Ramos (cell line): Measurements from ENCODE around the gene ZBTB5.
"Not testable (repeated sequence)": the region's sequence is repeated elsewhere in the genome, so short reads cannot be mapped to it uniquely, and the experiment has no call there.

ENCODE experiments used
- in situ Hi-C: fragments of 300-500 bp; cut with MboI; formaldehyde crosslinking; loops from one replicate; pipeline ENCODE4 v1.14.3; 2022; ENCODE audit warnings: low sequenced_read_pairs; ENCODE audit not compliant: unreplicated experiment

The ZBTB5 gene

GRCh38 chr9:37486616-37487548 lies 21.6 kb upstream of the ZBTB5 start:
- in situ Hi-C loops, result loop anchor here (10.0 kb wide), 1 partner anchor 108 kb away; the partner anchor contains the start of gene TOMM5

GRCh38 chr9:37486256-37486615 lies 21.0 kb upstream of the ZBTB5 start:
- in situ Hi-C loops, result loop anchor here (10.0 kb wide), 1 partner anchor 109 kb away; the partner anchor contains the start of gene TOMM5

GRCh38 chr9:37485389-37486255 lies 20.4 kb upstream of the ZBTB5 start, which contains the start of gene POLR1E:
TSS of gene POLR1E (plus strand) at chr9:37485948. CDS start at chr9:37486048, 100 bp downstream.
- in situ Hi-C loops, result loop anchor here (10.0 kb wide), 1 partner anchor 109 kb away; the partner anchor contains the start of gene TOMM5

GRCh38 chr9:37480759-37481158 lies 15.5 kb upstream of the ZBTB5 start:
- in situ Hi-C loops, result loop anchor here (10.0 kb wide), 1 partner anchor 114 kb away; the partner anchor contains the start of gene TOMM5

- in situ Hi-C loops, result loop anchor here (10.0 kb wide), 1 partner anchor 427 kb away; the partner anchor contains the start of gene SLC25A51
These were observed 12.9 kb upstream of the ZBTB5 start for GRCh38 chr9:37477987-37478619.

GRCh38 chr9:37477443-37477842 lies 12.2 kb upstream of the ZBTB5 start:
- in situ Hi-C loops, result loop anchor here (10.0 kb wide), 1 partner anchor 427 kb away; the partner anchor contains the start of gene SLC25A51

- in situ Hi-C loops, result loop anchor here (10.0 kb wide), 1 partner anchor 428 kb away; the partner anchor contains the start of gene SLC25A51
These were observed 11.7 kb upstream of the ZBTB5 start for GRCh38 chr9:37476930-37477329.

GRCh38 chr9:37474438-37474837 lies 9.2 kb upstream of the ZBTB5 start:
- in situ Hi-C loops, result loop anchor here (10.0 kb wide), 1 partner anchor 430 kb away; the partner anchor contains the start of gene SLC25A51

- in situ Hi-C loops, result loop anchor here (10.0 kb wide), 1 partner anchor 431 kb away; the partner anchor contains the start of gene SLC25A51
These were observed 8.7 kb upstream of the ZBTB5 start for GRCh38 chr9:37473982-37474381.

GRCh38 chr9:37471942-37472684 lies 6.9 kb upstream of the ZBTB5 start:
- in situ Hi-C loops, result loop anchor here (10.0 kb wide), 1 partner anchor 433 kb away; the partner anchor contains the start of gene SLC25A51

- in situ Hi-C loops, result no loop called here
These were observed 3.4 kb upstream of the ZBTB5 start for GRCh38 chr9:37468620-37469019.

- in situ Hi-C loops, result not testable (repeated sequence)
These were observed 2.3 kb upstream of the ZBTB5 start for GRCh38 chr9:37467530-37467929.

GRCh38 chr9:37466037-37466709 lies 923 bp upstream of the ZBTB5 start:
- in situ Hi-C loops, result no loop called here

GRCh38 chr9:37464426-37465248 lies 613 bp downstream of the ZBTB5 start:
- in situ Hi-C loops, result no loop called here

- in situ Hi-C loops, result no loop called here
These were observed 1.2 kb downstream of the ZBTB5 start for GRCh38 chr9:37464006-37464405.

- in situ Hi-C loops, result no loop called here
These were observed 8.4 kb downstream of the ZBTB5 start for GRCh38 chr9:37456817-37457216.

- in situ Hi-C loops, result no loop called here
These were observed 9.2 kb downstream of the ZBTB5 start for GRCh38 chr9:37455884-37456647.
